IMR-90 (cell line): ENCODE data around the gene TTC39C.

Experiments used
- CTCF ChIP-seq: conservative IDR thresholded peaks from 2 replicates; pipeline ENCODE4 v1.5.1; 2012; ENCODE audit warnings: mild to moderate bottlenecking, low read depth, low read length, improper control_type of control experiment
- MXI1 ChIP-seq: IDR thresholded peaks from 2 replicates; pipeline ENCODE4 v1.6.1; 2012; ENCODE audit warnings: low read depth, mild to moderate bottlenecking, low read length, moderate library complexity, borderline replicate concordance
- POLR2A ChIP-seq: IDR thresholded peaks from 2 replicates; pipeline ENCODE4 v1.6.1; 2012; ENCODE audit warnings: mild to moderate bottlenecking, low read depth, low read length

DNA sequence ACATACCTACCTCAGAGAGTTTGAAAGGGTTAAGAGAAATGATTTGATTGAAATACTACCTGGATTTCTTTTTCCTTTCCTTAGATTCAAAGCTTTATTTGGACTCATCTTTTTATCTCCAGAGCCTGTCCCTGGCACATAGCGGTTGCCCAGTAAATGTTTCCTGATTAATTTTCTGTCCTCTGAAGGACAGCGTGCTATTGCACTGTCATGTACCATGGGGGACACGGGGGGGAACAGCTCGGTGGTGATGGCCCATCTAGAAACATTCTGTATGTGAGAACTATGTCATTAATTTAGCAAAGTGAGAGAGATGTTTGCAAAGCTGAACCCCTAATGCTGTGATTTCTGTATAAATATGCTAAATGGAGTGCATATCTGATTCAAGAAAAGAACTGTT, 97.9 kb downstream of the TTC39C start:
- TF ChIP-seq MXI1 (no peak), CTCF (no peak), POLR2A (no peak)
